ENCODE measurements around the gene UBE3B. TPM values are rescaled to one million over a fixed set of nuclear protein-coding genes. Genes with fewer than 3 reads are reported as not detected.

UBE3B gene
- total RNA-seq, 4 donors from 2014 or later, result 45.2 to 63.6 (median 62.8) TPM

DNA sequence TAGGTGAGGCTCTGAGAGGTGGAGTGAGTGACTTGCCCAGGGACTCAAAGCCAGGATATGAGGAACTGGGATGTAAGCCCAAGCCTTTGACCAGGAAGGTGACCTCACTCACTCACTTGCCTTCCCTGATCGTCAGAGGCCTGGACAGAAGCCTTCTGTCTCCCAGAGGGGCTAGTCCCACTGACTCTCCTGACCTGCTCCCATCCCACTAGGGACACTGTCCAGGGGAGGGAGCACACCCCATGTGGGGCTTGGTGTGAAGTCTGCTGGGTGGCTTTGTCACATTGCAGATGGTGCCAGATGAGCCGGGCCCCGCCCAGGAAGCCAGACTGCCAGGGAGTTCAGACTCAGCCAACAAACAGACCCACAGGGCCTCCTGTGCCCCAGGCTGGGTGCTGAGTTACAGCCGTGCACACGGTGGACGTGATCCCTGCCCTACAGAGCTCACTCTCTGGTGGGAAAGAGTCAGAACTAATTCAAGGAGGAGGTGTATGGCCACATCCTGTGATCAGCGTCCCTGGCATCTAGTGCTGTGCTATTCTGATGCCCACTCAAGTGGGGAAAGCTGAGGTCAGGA lies 67.6 kb downstream of the UBE3B start:
- no peak for ATAC-seq
- H3K9me3 ChIP-seq, result no peaks in the 10 kb centered on the region
- no peak overlapping the region for H3K4me3 ChIP-seq
- H3K27ac ChIP-seq, result no peak overlapping the region
- TF ChIP-seq POLR2AphosphoS5 (IDR thresholded peaks at IDR 0.05) (no peak), EP300 (IDR thresholded peaks at IDR 0.05) (no peak), POLR2A (IDR thresholded peaks at IDR 0.05) (no peak)
- TF ChIP-seq, protein P1, sequence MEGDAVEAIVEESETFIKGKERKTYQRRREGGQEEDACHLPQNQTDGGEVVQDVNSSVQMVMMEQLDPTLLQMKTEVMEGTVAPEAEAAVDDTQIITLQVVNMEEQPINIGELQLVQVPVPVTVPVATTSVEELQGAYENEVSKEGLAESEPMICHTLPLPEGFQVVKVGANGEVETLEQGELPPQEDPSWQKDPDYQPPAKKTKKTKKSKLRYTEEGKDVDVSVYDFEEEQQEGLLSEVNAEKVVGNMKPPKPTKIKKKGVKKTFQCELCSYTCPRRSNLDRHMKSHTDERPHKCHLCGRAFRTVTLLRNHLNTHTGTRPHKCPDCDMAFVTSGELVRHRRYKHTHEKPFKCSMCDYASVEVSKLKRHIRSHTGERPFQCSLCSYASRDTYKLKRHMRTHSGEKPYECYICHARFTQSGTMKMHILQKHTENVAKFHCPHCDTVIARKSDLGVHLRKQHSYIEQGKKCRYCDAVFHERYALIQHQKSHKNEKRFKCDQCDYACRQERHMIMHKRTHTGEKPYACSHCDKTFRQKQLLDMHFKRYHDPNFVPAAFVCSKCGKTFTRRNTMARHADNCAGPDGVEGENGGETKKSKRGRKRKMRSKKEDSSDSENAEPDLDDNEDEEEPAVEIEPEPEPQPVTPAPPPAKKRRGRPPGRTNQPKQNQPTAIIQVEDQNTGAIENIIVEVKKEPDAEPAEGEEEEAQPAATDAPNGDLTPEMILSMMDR (IDR thresholded peaks at IDR 0.05), result no peak
- H3K27me3 ChIP-seq, result peaks cover 36% of the 10 kb centered on the region
- no peaks in the 10 kb centered on the region for H3K4me1 ChIP-seq
- WGBS, 2 donors (ENCODE audit: low coverage in 1 of 2), result 40% methylated on average over 5 of the region's 7 CpGs; no CpG with 5 or more reads in 1 of the 2 donors
- peaks cover 0 to 3% of the 10 kb centered on the region in 2 donors for H3K36me3 ChIP-seq

DNA sequence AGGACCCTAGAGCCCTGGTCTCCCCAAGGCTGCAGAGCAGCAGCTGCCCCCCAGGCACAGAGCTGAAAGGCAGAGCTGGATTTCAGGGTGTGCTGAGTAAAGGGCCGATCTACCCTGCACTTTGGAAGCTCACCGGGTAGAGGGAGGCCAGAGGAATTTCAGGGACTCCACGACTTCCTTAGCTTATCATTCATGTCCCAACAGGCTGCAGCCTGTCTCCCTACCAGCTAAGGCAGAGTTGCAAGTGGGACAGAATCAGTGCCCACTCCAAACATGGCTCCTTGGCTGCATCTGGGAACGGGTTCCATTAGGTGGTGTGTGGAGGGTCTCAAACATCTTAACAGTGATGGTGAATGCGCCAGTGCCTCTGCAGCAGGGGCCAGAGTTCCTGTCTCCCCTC lies 68.4 kb downstream of the UBE3B start:
- H3K9me3 ChIP-seq, result no peaks in the 10 kb centered on the region
- no peak for ATAC-seq
- no peak overlapping the region for H3K27ac ChIP-seq
- H3K4me1 ChIP-seq, result no peaks in the 10 kb centered on the region
- no peak overlapping the region for H3K4me3 ChIP-seq
- TF ChIP-seq POLR2A (IDR thresholded peaks at IDR 0.05), result no peak
- TF ChIP-seq, protein P1 (IDR thresholded peaks at IDR 0.05), result no peak
- peaks cover 44% of the 10 kb centered on the region for H3K27me3 ChIP-seq
- peaks cover 0 to under 1% of the 10 kb centered on the region in 2 donors for H3K36me3 ChIP-seq
- WGBS, 2 donors (ENCODE audit: low coverage in 1 of 2), result 92% methylated on average over 2 of the region's 5 CpGs; no CpG with 5 or more reads in 1 of the 2 donors

DNA sequence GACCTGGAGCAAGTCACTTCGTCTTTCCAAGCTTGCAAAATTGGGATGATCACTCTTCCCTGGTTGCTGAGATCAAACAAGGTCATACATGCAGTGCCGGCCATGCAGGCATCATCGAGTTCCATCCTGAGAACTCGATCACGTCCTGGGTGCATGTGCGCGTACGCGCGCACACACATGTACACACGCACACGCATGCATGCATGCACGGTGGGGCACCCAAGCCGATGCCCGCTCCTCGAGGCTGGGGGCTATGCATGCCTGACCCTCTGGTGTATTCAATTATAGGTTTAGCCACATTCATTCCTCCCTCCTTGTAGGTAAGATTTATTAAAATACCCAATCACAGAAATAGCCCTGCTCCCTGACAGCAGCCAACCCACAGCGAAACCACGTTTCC lies 69.9 kb downstream of the UBE3B start:
- Histone ChIP-seq H3K4me1 (no peaks in the 10 kb centered on the region), H3K9me3 (no peaks in the 10 kb centered on the region), H3K36me3 (no peaks in the 10 kb centered on the region), H3K27me3 (peaks cover 58% of the 10 kb centered on the region), H3K4me3 (no peak overlapping the region), H3K27ac (no peak overlapping the region)
- 86 to 91% methylated on average over 10 to 18 of the region's 18 CpGs for WGBS, 2 donors (ENCODE audit: low coverage in 1 of 2)
- TF ChIP-seq POLR2AphosphoS5 (IDR thresholded peaks at IDR 0.05), result no peak
- TF ChIP-seq POLR2A (IDR thresholded peaks at IDR 0.05), result no peak
- TF ChIP-seq EP300 (IDR thresholded peaks at IDR 0.05), result no peak
- TF ChIP-seq, protein P1 (IDR thresholded peaks at IDR 0.05), result no peak
- no peak for ATAC-seq

DNA sequence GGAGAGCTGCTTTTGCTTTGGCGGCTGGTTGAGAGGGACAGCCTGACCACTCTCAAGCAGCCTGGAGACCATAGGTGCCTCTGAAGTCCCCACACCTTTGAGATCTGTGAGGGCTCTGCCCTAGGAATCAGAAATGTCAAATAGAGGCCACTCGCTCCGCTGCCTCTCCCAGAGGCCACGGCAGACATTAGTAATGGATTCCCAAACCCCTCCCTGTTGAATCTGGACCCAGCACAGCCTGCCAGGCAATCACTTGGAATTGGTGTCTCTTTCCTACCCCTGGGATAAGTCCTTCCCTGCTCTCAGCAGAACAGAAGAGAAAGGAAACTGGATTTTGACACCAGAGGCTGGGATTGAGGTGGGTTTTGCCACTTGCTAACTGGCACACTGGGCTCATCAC lies 70.8 kb downstream of the UBE3B start:
- H3K36me3 ChIP-seq, result no peaks in the 10 kb centered on the region
- H3K4me1 ChIP-seq, result no peaks in the 10 kb centered on the region
- peaks cover 67% of the 10 kb centered on the region for H3K27me3 ChIP-seq
- TF ChIP-seq EP300 (IDR thresholded peaks at IDR 0.05), result no peak
- no peak for TF ChIP-seq POLR2AphosphoS5 (IDR thresholded peaks at IDR 0.05)
- no peak for TF ChIP-seq POLR2A (IDR thresholded peaks at IDR 0.05)
- TF ChIP-seq, protein P1 (IDR thresholded peaks at IDR 0.05), result no peak
- no peak overlapping the region for H3K27ac ChIP-seq
- WGBS, 2 donors (ENCODE audit: low coverage in 1 of 2), result 49% methylated on average over 2 of the region's 4 CpGs; no CpG with 5 or more reads in 1 of the 2 donors
- ATAC-seq, result no peak
- no peaks in the 10 kb centered on the region for H3K9me3 ChIP-seq
- no peak overlapping the region for H3K4me3 ChIP-seq

DNA sequence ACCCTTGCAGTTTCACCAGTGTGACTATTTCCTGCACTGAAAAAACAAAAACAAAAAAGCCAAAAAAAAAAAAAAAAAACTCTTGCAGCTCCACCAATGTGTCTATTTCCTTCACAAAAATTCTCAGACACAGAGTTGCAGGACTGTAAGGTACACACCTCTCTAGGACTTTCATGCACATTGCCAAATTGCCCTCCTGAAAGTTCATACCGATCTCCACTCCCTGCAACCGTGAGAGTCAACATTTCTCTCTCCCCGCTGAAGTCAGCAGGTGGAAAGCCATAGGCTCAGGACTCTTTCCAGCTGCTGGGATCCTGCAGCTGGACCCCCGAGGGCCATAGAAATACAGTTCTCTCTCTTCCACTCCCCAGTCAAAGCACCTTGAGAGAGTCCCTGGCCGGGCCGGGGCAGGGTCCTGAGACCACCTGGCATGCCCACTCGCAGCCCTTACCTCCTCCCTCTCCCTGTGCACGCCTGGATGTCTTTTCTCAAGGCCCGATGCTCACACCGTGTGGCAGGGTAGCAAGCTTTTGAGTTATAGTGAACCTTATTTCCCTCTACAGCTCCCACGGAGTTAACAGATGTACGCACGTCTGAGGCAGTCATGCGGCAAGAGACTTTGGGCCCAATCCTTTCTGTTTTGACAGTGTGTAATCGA lies 72.3 kb downstream of the UBE3B start:
- H3K27me3 ChIP-seq, result peaks cover 77% of the 10 kb centered on the region
- no peaks in the 10 kb centered on the region for H3K4me1 ChIP-seq
- TF ChIP-seq POLR2AphosphoS5 (IDR thresholded peaks at IDR 0.05), result no peak
- no peak for TF ChIP-seq POLR2A (IDR thresholded peaks at IDR 0.05)
- TF ChIP-seq EP300 (IDR thresholded peaks at IDR 0.05), result no peak
- TF ChIP-seq, protein P1 (IDR thresholded peaks at IDR 0.05), result no peak
- H3K4me3 ChIP-seq, result no peak overlapping the region
- ATAC-seq, result no peak
- no peaks in the 10 kb centered on the region for H3K9me3 ChIP-seq
- no peaks in the 10 kb centered on the region for H3K36me3 ChIP-seq
- 29 to 35% methylated on average over 5 to 7 of the region's 15 CpGs for WGBS, 2 donors (ENCODE audit: low coverage in 1 of 2)
- no peak overlapping the region for H3K27ac ChIP-seq
